Cerebellar cortex (tissue), 1 donor: ENCODE measurements around the gene FYCO1.

Source experiments
- DNase-seq: peaks from one replicate; pipeline ENCODE4 v3.0.0-alpha.2; 2015; ENCODE audit warnings: low spot score

FYCO1 gene

GRCh38 chr3:45964139-45964538, 31.5 kb downstream of the FYCO1 start:
- DNase-seq = no peak

GRCh38 chr3:45962033-45962432, 33.6 kb downstream of the FYCO1 start:
- no peak for DNase-seq

- no peak for DNase-seq
Measured at GRCh38 chr3:45960289-45960688, 35.3 kb downstream of the FYCO1 start.

GRCh38 chr3:45959201-45959600, 36.4 kb downstream of the FYCO1 start:
- no peak for DNase-seq

GRCh38 chr3:45958321-45958791, 37.3 kb downstream of the FYCO1 start:
- no peak for DNase-seq

GRCh38 chr3:45957586-45957985, 38.0 kb downstream of the FYCO1 start:
- DNase-seq = no peak

GRCh38 chr3:45955706-45956105, 39.9 kb downstream of the FYCO1 start:
- DNase-seq = no peak

GRCh38 chr3:45955017-45955647, 40.5 kb downstream of the FYCO1 start:
- no peak for DNase-seq

GRCh38 chr3:45954306-45954705, 41.3 kb downstream of the FYCO1 start:
- DNase-seq = no peak

- no peak for DNase-seq
Measured at GRCh38 chr3:45953536-45953935, 42.1 kb downstream of the FYCO1 start.

GRCh38 chr3:45952456-45952855, 43.2 kb downstream of the FYCO1 start:
- no peak for DNase-seq

- DNase-seq = no peak
Measured at GRCh38 chr3:45951946-45952345, 43.7 kb downstream of the FYCO1 start.

GRCh38 chr3:45950686-45951600, 44.7 kb downstream of the FYCO1 start:
- DNase-seq = no peak

GRCh38 chr3:45950131-45950530, 45.5 kb downstream of the FYCO1 start:
- DNase-seq = no peak

- DNase-seq = no peak
Measured at GRCh38 chr3:45949432-45949831, 46.2 kb downstream of the FYCO1 start.

GRCh38 chr3:45948881-45949280, 46.7 kb downstream of the FYCO1 start:
- no peak for DNase-seq

- DNase-seq = no peak
Measured at GRCh38 chr3:45948311-45948781, 47.3 kb downstream of the FYCO1 start.

- DNase-seq = no peak
Measured at GRCh38 chr3:45947361-45947760, 48.3 kb downstream of the FYCO1 start.

GRCh38 chr3:45946875-45947274, 48.7 kb downstream of the FYCO1 start:
- no peak for DNase-seq

GRCh38 chr3:45946307-45946706, 49.3 kb downstream of the FYCO1 start:
- DNase-seq = no peak

GRCh38 chr3:45944830-45945620, 50.6 kb downstream of the FYCO1 start:
- no peak for DNase-seq

- DNase-seq = no peak
Measured at GRCh38 chr3:45943207-45943846, 52.3 kb downstream of the FYCO1 start, which contains the start of gene CXCR6. TSS of gene CXCR6 (plus strand) at chr3:45943464. CDS start at chr3:45946482, 3,018 bp downstream.
